HepG2 (cell line): Measurements from ENCODE around the gene RSL1D1. TPM values are rescaled to one million over a fixed set of nuclear protein-coding genes. Genes with fewer than 3 reads are reported as not detected.

ENCODE experiments used
- AKAP8 ChIP-seq: sonication (generic); formaldehyde crosslinking; IDR thresholded peaks from 2 replicates; pipeline ENCODE4 v1.5.1; 2020; ENCODE audit warnings: mild to moderate bottlenecking, missing genetic modification reagents
- BCLAF1 ChIP-seq: fragments of 450-650 bp; IDR thresholded peaks from 2 replicates; pipeline ENCODE4 v1.6.1; 2017; ENCODE audit warnings: mild to moderate bottlenecking
- ERF ChIP-seq: IDR thresholded peaks from 2 replicates; pipeline ENCODE4 v1.6.1; 2018; ENCODE audit warnings: missing biosample characterization, missing genetic modification reagents
- FOXO4 ChIP-seq: sonication (generic); formaldehyde crosslinking; conservative IDR thresholded peaks from 2 replicates; pipeline ENCODE4 v1.8.1; 2023; ENCODE audit warnings: missing genetic modification reagents
- HIC2 ChIP-seq: sonication (generic); formaldehyde crosslinking; IDR thresholded peaks from 2 replicates; pipeline ENCODE4 v1.9.0; 2022; ENCODE audit warnings: low read depth, missing genetic modification reagents
- HNRNPUL1 ChIP-seq: fragments of 200-400 bp; formaldehyde crosslinking; IDR thresholded peaks from 2 replicates; pipeline ENCODE4 v1.6.1; 2017; ENCODE audit warnings: low read depth, mild to moderate bottlenecking, low read length, moderate library complexity
- IRX3 ChIP-seq: sonication (generic); formaldehyde crosslinking; IDR thresholded peaks from 2 replicates; pipeline ENCODE4 v1.8.1; 2023; ENCODE audit warnings: mild to moderate bottlenecking, low read depth, missing genetic modification reagents, borderline replicate concordance
- KLF13 ChIP-seq: sonication (generic); formaldehyde crosslinking; IDR thresholded peaks from 2 replicates; pipeline ENCODE4 v1.4.0; 2020; ENCODE audit warnings: mild to moderate bottlenecking, missing genetic modification reagents
- MAZ ChIP-seq, 2 experiments: sonication (generic) in 1 of 2; formaldehyde crosslinking in 1 of 2; IDR thresholded peaks; 2 replicates each; pipeline versions ENCODE4 v1.5.0 to v1.6.1; 2012 to 2020; ENCODE audit warnings: low read depth in 2 of 2, mild to moderate bottlenecking in 2 of 2, borderline replicate concordance in 1 of 2, improper control_type of control experiment in 1 of 2, low read length in 1 of 2, missing genetic modification reagents in 1 of 2, moderate library complexity in 1 of 2
- MNT ChIP-seq: fragments of 450-650 bp; IDR thresholded peaks from 2 replicates; pipeline ENCODE4 v1.6.1; 2016
- RCOR2 ChIP-seq: IDR thresholded peaks from 2 replicates; pipeline ENCODE4 v1.6.1; 2016; ENCODE audit warnings: missing biosample characterization, missing genetic modification reagents
- SIX4 ChIP-seq: sonication (generic); formaldehyde crosslinking; IDR thresholded peaks from 2 replicates; pipeline ENCODE4 v1.4.0; 2020; ENCODE audit warnings: missing genetic modification reagents
- SSRP1 ChIP-seq: IDR thresholded peaks from 2 replicates; pipeline ENCODE4 v1.6.1; 2016; ENCODE audit warnings: control low read depth
- ZBTB39 ChIP-seq: sonication (generic); formaldehyde crosslinking; IDR thresholded peaks from 2 replicates; pipeline ENCODE4 v1.5.0; 2020; ENCODE audit warnings: missing genetic modification reagents
- ZNF121 ChIP-seq: sonication (generic); formaldehyde crosslinking; IDR thresholded peaks from 2 replicates; pipeline ENCODE4 v1.5.0; 2020; ENCODE audit warnings: mild to moderate bottlenecking, missing genetic modification reagents
- ZNF160 ChIP-seq: sonication (generic); formaldehyde crosslinking; IDR thresholded peaks from 2 replicates; pipeline ENCODE4 v1.8.0; 2022; ENCODE audit warnings: mild to moderate bottlenecking, inconsistent platforms, missing genetic modification reagents
- ZNF230 ChIP-seq: sonication (generic); formaldehyde crosslinking; IDR thresholded peaks from 2 replicates; pipeline ENCODE4 v1.4.0; 2020; ENCODE audit warnings: mild to moderate bottlenecking, missing genetic modification reagents
- ZNF460 ChIP-seq: sonication (generic); formaldehyde crosslinking; IDR thresholded peaks from 2 replicates; pipeline ENCODE4 v1.5.1; 2020; ENCODE audit warnings: missing genetic modification reagents, mild to moderate bottlenecking, borderline replicate concordance
- polyA plus RNA-seq, 8 experiments: library from polyadenylated mRNA; depleted of rRNA in 3 of 8; stranded (reverse) in 7 of 8; unstranded in 1 of 8; fragments of >200 nt; fragmentation: Illumina TruSeq in 4 of 8; extraction: Trizol in 4 of 8; gene quantifications; 2 replicates each; pipeline versions ENCODE4 v1.2.1 to v1.2.3, GENCODE V29; 2011 to 2016; ENCODE audit warnings: low read depth in 4 of 8, missing spikeins in 1 of 8, mixed read lengths in 1 of 8; ENCODE audit not compliant: insufficient read depth in 1 of 8
- total RNA-seq, 5 experiments: library from RNA; depleted of rRNA; stranded (reverse); fragments of >200 nt; fragmentation: Illumina TruSeq; extraction: Trizol; gene quantifications; 2 replicates each; pipeline ENCODE4 v1.2.3, GENCODE V29; 2016; ENCODE audit warnings: low read depth in 1 of 5

The RSL1D1 gene
- total and polyA plus RNA-seq, 2 of the 13 experiments (the other 11 are each of a cell fraction or from before 2014, with no cell fraction given) = 187 to 343 TPM

GRCh38 chr16:11796227-11797165 lies 54.8 kb downstream of the RSL1D1 start (continued):
- TF ChIP-seq BCLAF1 (no peak), IRX3 (CRISPR knock-in tag) (0 out of 2 replicates have a peak, but pooled peaks have one; percentile 3), HIC2 (CRISPR knock-in tag) (no peak), SIX4 (no peak), SSRP1 (no peak), FOXO4 (0 out of 2 replicates have a peak, but pooled peaks have one; percentile 81), ZNF160 (CRISPR knock-in tag) (peak; percentile 31; the same call in 1 of the 2 replicates), RCOR2 (no peak), ZBTB39 (CRISPR knock-in tag) (peak; percentile 23; the same call in 1 of the 2 replicates), AKAP8 (CRISPR knock-in tag) (no peak), ERF (CRISPR knock-in tag) (peak; percentile 70; the same call in 1 of the 2 replicates), KLF13 (CRISPR knock-in tag) (no peak; the same call in 1 of the 2 replicates), ZNF121 (CRISPR knock-in tag) (0 out of 2 replicates have a peak, but pooled peaks have one; percentile 38), ZNF230 (CRISPR knock-in tag) (peak; percentile 68; the same call in 1 of the 2 replicates), ZNF460 (CRISPR knock-in tag) (peak; percentile 39; the same call in 1 of the 2 replicates), HNRNPUL1 (no peak), MNT (no peak), MAZ (IDR thresholded peaks at IDR 0.05; ENCODE audit: borderline replicate concordance, low read depth, low read length) (0 out of 2 replicates have a peak, but pooled peaks have one; percentile 29), MAZ (CRISPR knock-in tag; IDR thresholded peaks at IDR 0.05; ENCODE audit: low read depth) (no peak)
